Astrocyte (in vitro differentiated cells and primary cell): ENCODE measurements around the gene SAP30L. TPM values are rescaled to one million over a fixed set of nuclear protein-coding genes. Genes with fewer than 3 reads are reported as not detected.

ENCODE experiments used
- DNase-seq: peaks from one replicate; pipeline ENCODE4 v3.0.0-alpha.2; 2010; ENCODE audit warnings: low read depth
- FAIRE-seq: peaks from 2 replicates; lab custom pipeline; 2011; peaks lifted over from hg19 to GRCh38; lab: Jason Lieb, UNC
- H2AFZ ChIP-seq: 2 replicates; pipeline ENCODE4 v1.6.0; 2012; ENCODE audit warnings: low read depth, low read length, inconsistent platforms
- H3K27ac ChIP-seq: 2 replicates; pipeline ENCODE4 v1.5.1; 2011; ENCODE audit warnings: low read depth, low read length, inconsistent platforms
- H3K27me3 ChIP-seq: 2 replicates; pipeline ENCODE4 v1.6.0; 2011; ENCODE audit warnings: low read length, inconsistent platforms; ENCODE audit not compliant: insufficient read depth
- H3K36me3 ChIP-seq: 2 replicates; pipeline ENCODE4 v1.5.1; 2011; ENCODE audit warnings: low read length, inconsistent platforms; ENCODE audit not compliant: insufficient read depth
- H3K4me1 ChIP-seq: 2 replicates; pipeline ENCODE4 v1.5.1; 2011; ENCODE audit warnings: low read length, inconsistent platforms; ENCODE audit not compliant: insufficient read depth
- H3K4me2 ChIP-seq: 2 replicates; pipeline ENCODE4 v1.6.0; 2012; ENCODE audit warnings: low read length, inconsistent platforms
- H3K4me3 ChIP-seq: 2 replicates; pipeline ENCODE4 v1.5.1; 2011; ENCODE audit warnings: low read depth, mild to moderate bottlenecking, low read length, inconsistent platforms; ENCODE audit not compliant: insufficient read depth
- H3K79me2 ChIP-seq: 2 replicates; pipeline ENCODE4 v1.6.0; 2012; ENCODE audit warnings: mild to moderate bottlenecking, low read length, inconsistent platforms; ENCODE audit not compliant: insufficient read depth
- H3K9ac ChIP-seq: 2 replicates; pipeline ENCODE4 v1.6.0; 2012; ENCODE audit warnings: mild to moderate bottlenecking, low read length, inconsistent platforms
- H3K9me3 ChIP-seq: 2 replicates; pipeline ENCODE4 v1.5.1; 2012; ENCODE audit warnings: low read depth, mild to moderate bottlenecking, low read length, inconsistent platforms; ENCODE audit not compliant: insufficient read depth
- H4K20me1 ChIP-seq: 2 replicates; pipeline ENCODE4 v1.6.0; 2012; ENCODE audit warnings: low read length, inconsistent platforms; ENCODE audit not compliant: insufficient read depth
- H3K27ac Mint-ChIP-seq: one replicate; pipeline ENCODE4 v1.8.0; 2021; ENCODE audit warnings: mild to moderate bottlenecking, mixed read lengths; ENCODE audit not compliant: unreplicated experiment
- H3K27me3 Mint-ChIP-seq: one replicate; pipeline ENCODE4 v1.8.0; 2021; ENCODE audit warnings: low read depth, mixed read lengths; ENCODE audit not compliant: unreplicated experiment
- H3K36me3 Mint-ChIP-seq: one replicate; pipeline ENCODE4 v1.8.0; 2021; ENCODE audit warnings: low read depth, mixed read lengths; ENCODE audit not compliant: unreplicated experiment
- H3K4me1 Mint-ChIP-seq: one replicate; pipeline ENCODE4 v1.8.0; 2021; ENCODE audit warnings: low read depth, mixed read lengths; ENCODE audit not compliant: unreplicated experiment
- H3K4me3 Mint-ChIP-seq: one replicate; pipeline ENCODE4 v1.8.0; 2021; ENCODE audit warnings: mild to moderate bottlenecking, moderate library complexity, mixed read lengths; ENCODE audit not compliant: unreplicated experiment
- H3K9me3 Mint-ChIP-seq: one replicate; pipeline ENCODE4 v1.8.0; 2021; ENCODE audit warnings: mild to moderate bottlenecking, mixed read lengths; ENCODE audit not compliant: unreplicated experiment
- EZH2 ChIP-seq: IDR thresholded peaks from 2 replicates; pipeline ENCODE4 v1.6.1; 2012; ENCODE audit warnings: mild to moderate bottlenecking, low read length, inconsistent platforms; ENCODE audit not compliant: insufficient read depth
- total RNA-seq: library from RNA; stranded (reverse); gene quantifications from 2 replicates; pipeline ENCODE4 v1.2.1, GENCODE V29; 2021
- TF ChIP-seq, protein P1 (sequence below): IDR thresholded peaks from 2 replicates; pipeline ENCODE4 v1.5.1; 2011; ENCODE audit warnings: low read depth, mild to moderate bottlenecking, inconsistent platforms, low read length, moderate library complexity; ENCODE audit not compliant: insufficient read depth

SAP30L gene
- total RNA-seq, 1 donor from 2014 or later: 26.3 TPM

DNA sequence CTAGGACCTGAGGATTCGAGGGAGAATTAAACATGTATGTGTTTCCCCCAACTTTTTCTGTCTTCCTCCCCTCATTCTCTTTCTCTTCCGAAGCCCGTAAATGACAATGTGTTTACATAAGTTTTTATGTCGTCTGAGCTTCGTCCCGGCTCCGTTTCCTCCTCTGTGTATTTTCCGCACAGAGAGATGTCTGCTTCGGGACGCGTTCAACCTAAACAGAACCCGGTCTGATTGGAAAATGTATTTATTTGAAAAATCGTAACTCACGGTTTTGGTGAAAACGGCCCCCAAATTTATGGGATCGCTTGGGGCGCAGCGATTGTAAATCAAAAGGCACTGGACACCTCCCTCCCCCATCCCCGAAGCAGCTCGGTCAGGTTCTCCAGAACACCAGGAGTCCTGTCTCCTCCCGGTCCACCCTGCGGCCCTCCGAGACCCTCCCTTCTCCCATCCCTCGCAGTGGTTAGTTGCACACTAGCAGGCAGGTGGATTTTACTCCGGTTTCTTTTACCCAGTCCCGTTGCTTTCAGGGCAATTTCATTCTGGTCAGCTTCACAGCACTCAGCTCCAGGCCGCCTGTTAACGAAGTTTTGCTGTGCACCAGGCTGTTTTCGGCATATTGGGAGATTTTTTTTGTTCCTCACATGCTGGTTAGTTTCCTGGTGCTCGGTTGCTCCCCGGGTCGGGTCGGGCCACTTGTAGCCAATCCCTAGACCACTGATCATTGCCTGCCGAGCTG is 38.0 kb downstream of the SAP30L start:
- FAIRE-seq (no peak), DNase-seq (no peak)
- Mint-ChIP-seq H3K36me3 (peaks cover 1% of the 10 kb centered on the region), H3K9me3 (peaks cover 16% of the 10 kb centered on the region), H3K4me3 (no peak overlapping the region), H3K27ac (no peak overlapping the region), H3K27me3 (peaks cover 89% of the 10 kb centered on the region), H3K4me1 (no peaks in the 10 kb centered on the region)
- peak; percentile 59 for TF ChIP-seq EZH2
- TF ChIP-seq, protein P1, sequence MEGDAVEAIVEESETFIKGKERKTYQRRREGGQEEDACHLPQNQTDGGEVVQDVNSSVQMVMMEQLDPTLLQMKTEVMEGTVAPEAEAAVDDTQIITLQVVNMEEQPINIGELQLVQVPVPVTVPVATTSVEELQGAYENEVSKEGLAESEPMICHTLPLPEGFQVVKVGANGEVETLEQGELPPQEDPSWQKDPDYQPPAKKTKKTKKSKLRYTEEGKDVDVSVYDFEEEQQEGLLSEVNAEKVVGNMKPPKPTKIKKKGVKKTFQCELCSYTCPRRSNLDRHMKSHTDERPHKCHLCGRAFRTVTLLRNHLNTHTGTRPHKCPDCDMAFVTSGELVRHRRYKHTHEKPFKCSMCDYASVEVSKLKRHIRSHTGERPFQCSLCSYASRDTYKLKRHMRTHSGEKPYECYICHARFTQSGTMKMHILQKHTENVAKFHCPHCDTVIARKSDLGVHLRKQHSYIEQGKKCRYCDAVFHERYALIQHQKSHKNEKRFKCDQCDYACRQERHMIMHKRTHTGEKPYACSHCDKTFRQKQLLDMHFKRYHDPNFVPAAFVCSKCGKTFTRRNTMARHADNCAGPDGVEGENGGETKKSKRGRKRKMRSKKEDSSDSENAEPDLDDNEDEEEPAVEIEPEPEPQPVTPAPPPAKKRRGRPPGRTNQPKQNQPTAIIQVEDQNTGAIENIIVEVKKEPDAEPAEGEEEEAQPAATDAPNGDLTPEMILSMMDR: no peak
- Histone ChIP-seq H3K4me2 (no peak overlapping the region), H3K9me3 (peaks cover 3% of the 10 kb centered on the region), H3K79me2 (no peaks in the 10 kb centered on the region), H3K36me3 (no peaks in the 10 kb centered on the region), H3K4me1 (peaks cover 5% of the 10 kb centered on the region), H2AFZ (no peak overlapping the region), H3K27ac (no peak overlapping the region), H3K27me3 (peaks cover 94% of the 10 kb centered on the region), H3K4me3 (no peak overlapping the region), H3K9ac (no peak overlapping the region), H4K20me1 (peaks cover 18% of the 10 kb centered on the region)

DNA sequence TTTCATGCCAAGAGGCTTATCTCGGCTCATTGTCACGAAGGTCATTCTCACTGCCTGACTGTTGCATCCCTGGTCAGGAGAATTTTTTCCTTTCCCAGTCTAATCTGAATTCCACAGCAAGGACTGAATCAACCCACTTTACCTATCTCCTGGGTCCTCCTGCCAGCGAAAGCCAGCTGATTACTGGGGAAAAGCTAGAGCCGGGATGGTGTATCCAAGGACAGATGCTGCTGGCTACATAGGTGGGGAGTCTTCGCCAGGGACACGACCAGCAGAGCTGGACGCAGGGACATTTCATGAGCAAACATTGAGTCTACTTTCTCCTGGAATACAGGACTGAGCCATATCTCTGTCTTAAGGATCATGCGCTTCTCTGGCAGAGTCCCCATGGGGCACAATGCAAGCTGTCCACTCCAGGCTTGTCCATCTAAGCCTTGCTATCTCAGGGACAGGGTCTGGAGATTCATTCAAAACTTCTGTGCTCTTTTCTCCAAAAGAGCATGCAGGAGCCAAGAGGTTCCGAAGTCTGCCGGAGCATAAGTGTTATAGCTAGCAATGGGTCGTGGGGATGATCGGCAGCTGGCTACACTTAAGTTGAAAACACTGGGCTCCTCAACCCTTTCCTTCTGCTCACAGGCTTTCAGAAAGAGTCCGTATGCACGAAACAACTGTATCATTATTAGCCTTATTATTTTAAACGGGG is 38.7 kb downstream of the SAP30L start:
- Histone ChIP-seq H3K9me3 (peaks cover 3% of the 10 kb centered on the region), H3K4me1 (no peaks in the 10 kb centered on the region), H3K4me2 (no peak overlapping the region), H3K27me3 (peaks cover 89% of the 10 kb centered on the region), H2AFZ (no peak overlapping the region), H3K4me3 (no peak overlapping the region), H3K9ac (no peak overlapping the region), H3K36me3 (no peaks in the 10 kb centered on the region), H4K20me1 (peaks cover 18% of the 10 kb centered on the region), H3K79me2 (no peaks in the 10 kb centered on the region), H3K27ac (no peak overlapping the region)
- H3K27me3 Mint-ChIP-seq: peaks cover 87% of the 10 kb centered on the region
- H3K4me1 Mint-ChIP-seq: no peaks in the 10 kb centered on the region
- H3K36me3 Mint-ChIP-seq: peaks cover 1% of the 10 kb centered on the region
- peak; percentile 32 for TF ChIP-seq EZH2
- TF ChIP-seq, protein P1: no peak
- H3K4me3 Mint-ChIP-seq: no peak overlapping the region
- peaks cover 14% of the 10 kb centered on the region for H3K9me3 Mint-ChIP-seq
- FAIRE-seq: no peak
- H3K27ac Mint-ChIP-seq: no peak overlapping the region
- DNase-seq: no peak
